Vagina (tissue), 2 donors: ENCODE measurements around the gene SERPINA5.

Source experiments
- CTCF ChIP-seq, 3 experiments: fragments of 450-650 bp in 2 of 3; fragments of 200-600 bp in 1 of 3; sonication (generic) in 1 of 3; IDR thresholded peaks; one replicate each; pipeline ENCODE4 v1.5.1; 2017 to 2019; ENCODE audit warnings: antibody characterized with exemption in 3 of 3, mild to moderate bottlenecking in 2 of 3, moderate library complexity in 2 of 3
- POLR2A ChIP-seq, 2 donors: fragments of 450-650 bp; IDR thresholded peaks; one replicate each; pipeline ENCODE4 v1.6.1; 2017; ENCODE audit warnings: antibody characterized with exemption in 2 of 2, mild to moderate bottlenecking in 2 of 2, moderate library complexity in 2 of 2
- POLR2AphosphoS5 ChIP-seq, 2 donors: sonication (generic); formaldehyde crosslinking; IDR thresholded peaks; one replicate each; pipeline ENCODE4 v1.9.0; 2017; ENCODE audit warnings: antibody characterized with exemption in 2 of 2, mild to moderate bottlenecking in 2 of 2, low read depth in 1 of 2; ENCODE audit not compliant: insufficient read depth in 1 of 2

GRCh38 chr14:94592457-94592856 is 11.2 kb downstream of the SERPINA5 start:
- TF ChIP-seq POLR2A (IDR thresholded peaks at IDR 0.05) (no peak), CTCF (IDR thresholded peaks at IDR 0.05) (no peak), POLR2AphosphoS5 (IDR thresholded peaks at IDR 0.05; ENCODE audit: insufficient read depth in 1 of 2, low read depth in 1 of 2) (no peak)
